Liver (tissue), 9 donors: ENCODE measurements around the gene SNCA. TPM values are rescaled to one million over a fixed set of nuclear protein-coding genes. Genes with fewer than 3 reads are reported as not detected.

Experiments
- DNase-seq: peaks from one replicate; pipeline ENCODE4 v3.0.0-alpha.2; 2017; ENCODE audit warnings: low spot score
- H3K27ac ChIP-seq, 2 donors: one replicate each; pipeline ENCODE4 v1.7.0; 2013; ENCODE audit warnings: inconsistent platforms in 2 of 2, low read length in 2 of 2, control low read depth in 1 of 2, low read depth in 1 of 2, mild to moderate bottlenecking in 1 of 2
- H3K27me3 ChIP-seq, 4 donors: one replicate each; pipeline versions ENCODE4 v1.6.1 to v1.7.0; 2013; ENCODE audit warnings: low read length in 3 of 4, inconsistent platforms in 1 of 4, mild to moderate bottlenecking in 1 of 4, moderate library complexity in 1 of 4; ENCODE audit not compliant: control insufficient read depth in 4 of 4, insufficient read depth in 4 of 4
- H3K36me3 ChIP-seq, 4 donors: one replicate each; pipeline versions ENCODE4 v1.6.1 to v1.7.0; 2013; ENCODE audit warnings: low read length in 3 of 4, mild to moderate bottlenecking in 3 of 4, low read depth in 1 of 4, moderate library complexity in 1 of 4; ENCODE audit not compliant: control insufficient read depth in 4 of 4, insufficient read depth in 3 of 4
- H3K4me1 ChIP-seq, 4 donors: one replicate each; pipeline versions ENCODE4 v1.6.1 to v1.7.0; 2013; ENCODE audit warnings: low read length in 3 of 4, mild to moderate bottlenecking in 3 of 4, moderate library complexity in 1 of 4; ENCODE audit not compliant: control insufficient read depth in 4 of 4, insufficient read depth in 4 of 4
- H3K4me3 ChIP-seq, 3 donors: one replicate each; pipeline versions ENCODE4 v1.6.1 to v1.7.0; 2013; ENCODE audit warnings: low read length in 3 of 3, control low read depth in 1 of 3, low read depth in 1 of 3, mild to moderate bottlenecking in 1 of 3
- H3K9ac ChIP-seq, 2 donors: one replicate each; pipeline ENCODE4 v1.7.0; 2013; ENCODE audit warnings: low read length in 2 of 2, mild to moderate bottlenecking in 2 of 2, moderate library complexity in 2 of 2, control low read depth in 1 of 2, low read depth in 1 of 2
- H3K9me3 ChIP-seq, 4 donors: one replicate each; pipeline versions ENCODE4 v1.6.1 to v1.7.0; 2013; ENCODE audit warnings: low read length in 3 of 4; ENCODE audit not compliant: control insufficient read depth in 4 of 4
- ATF3 ChIP-seq: IDR thresholded peaks from 2 replicates; pipeline ENCODE4 v1.6.1; 2016; ENCODE audit warnings: antibody characterized with exemption
- CTCF ChIP-seq: fragments of 150-350 bp; IDR thresholded peaks from 2 replicates; pipeline ENCODE4 v1.5.1; 2017; ENCODE audit warnings: improper control_type of control experiment, low read depth, low read length; ENCODE audit not compliant: missing input control
- EGR1 ChIP-seq, 2 donors: IDR thresholded peaks; 2 replicates each; pipeline ENCODE4 v1.6.1; 2016 to 2018; ENCODE audit warnings: antibody characterized with exemption in 2 of 2, low read depth in 2 of 2
- FOXA1 ChIP-seq: IDR thresholded peaks from 2 replicates; pipeline ENCODE4 v1.6.1; 2016; ENCODE audit warnings: antibody characterized with exemption
- GABPA ChIP-seq, 2 donors: IDR thresholded peaks in 1 of 2; conservative IDR thresholded peaks in 1 of 2; 2 replicates each; pipeline ENCODE4 v1.6.1; 2016; ENCODE audit warnings: antibody characterized with exemption in 2 of 2, mild to moderate bottlenecking in 1 of 2, moderate library complexity in 1 of 2
- HNF4A ChIP-seq, 2 donors: conservative IDR thresholded peaks; 2 replicates each; pipeline ENCODE4 v1.6.1; 2016; ENCODE audit warnings: antibody characterized with exemption in 2 of 2, mild to moderate bottlenecking in 2 of 2
- HNF4G ChIP-seq: IDR thresholded peaks from 2 replicates; pipeline ENCODE4 v1.6.1; 2016; ENCODE audit warnings: antibody characterized with exemption
- JUND ChIP-seq, 2 donors: IDR thresholded peaks; 2 replicates each; pipeline ENCODE4 v1.6.1; 2016; ENCODE audit warnings: antibody characterized with exemption in 2 of 2
- MAX ChIP-seq: IDR thresholded peaks from 2 replicates; pipeline ENCODE4 v1.6.1; 2016; ENCODE audit warnings: antibody characterized with exemption
- NR2F2 ChIP-seq: IDR thresholded peaks from 2 replicates; pipeline ENCODE4 v1.6.1; 2016; ENCODE audit warnings: antibody characterized with exemption
- REST ChIP-seq: IDR thresholded peaks from 2 replicates; pipeline ENCODE4 v1.6.1; 2016; ENCODE audit warnings: antibody characterized with exemption, mild to moderate bottlenecking
- SP1 ChIP-seq: IDR thresholded peaks from 2 replicates; pipeline ENCODE4 v1.6.1; 2018; ENCODE audit warnings: antibody characterized with exemption, mild to moderate bottlenecking
- TAF1 ChIP-seq: conservative IDR thresholded peaks from 2 replicates; pipeline ENCODE4 v1.6.1; 2016; ENCODE audit warnings: antibody characterized with exemption, mild to moderate bottlenecking
- YY1 ChIP-seq: IDR thresholded peaks from 2 replicates; pipeline ENCODE4 v1.6.1; 2016; ENCODE audit warnings: antibody characterized with exemption, mild to moderate bottlenecking
- ZBTB33 ChIP-seq: IDR thresholded peaks from 2 replicates; pipeline ENCODE4 v1.6.1; 2016; ENCODE audit warnings: antibody characterized with exemption
- WGBS: extraction: QIAGEN DNeasy Blood & Tissue Kit; methylation state at CpG from one replicate; pipeline ENCODE4 v1.1.7; 2013; 5-methylcytosine and 5-hydroxymethylcytosine counted together
- polyA plus RNA-seq, 2 donors: library from polyadenylated mRNA; stranded (reverse) in 1 of 2; unstranded in 1 of 2; fragments of 200-250 nt in 1 of 2; fragments of >200 nt in 1 of 2; fragmentation: Nextera tagmentation in 1 of 2; extraction: Ambion mirVana in 1 of 2; gene quantifications; one replicate each; pipeline versions ENCODE4 v1.2.1 to v1.2.3, GENCODE V29; 2013 to 2015
- total RNA-seq, 2 donors: library from RNA; depleted of rRNA; stranded (reverse); fragments of >200 nt; gene quantifications; one replicate each; pipeline ENCODE4 v1.2.3, GENCODE V29; 2014
- donor health status: healthy.
- donor health status: healthy.
- donor health status: healthy.
- donor health status: healthy.
- donor health status: healthy.

The SNCA gene
- total and polyA plus RNA-seq, 4 donors, result 0.44 to 292 (median 0.70) TPM

GRCh38 chr4:89765528-89765927 lies 71.4 kb downstream of the SNCA start:
- no peak overlapping the region for H3K27ac ChIP-seq
- no peak overlapping the region for H3K4me3 ChIP-seq
- no peaks in the 10 kb centered on the region for H3K4me1 ChIP-seq
- H3K9ac ChIP-seq, result no peak overlapping the region
- no peaks in the 10 kb centered on the region for H3K27me3 ChIP-seq
- TF ChIP-seq MAX (no peak), HNF4G (no peak), SP1 (no peak), ZBTB33 (no peak), YY1 (no peak)
- H3K36me3 ChIP-seq, result no peaks in the 10 kb centered on the region
- DNase-seq, result no peak
- no peaks in the 10 kb centered on the region for H3K9me3 ChIP-seq
- WGBS, result 38% methylated on average over 2 of the region's 2 CpGs

- Histone ChIP-seq H3K27me3 (no peaks in the 10 kb centered on the region), H3K9ac (no peak overlapping the region), H3K9me3 (no peaks in the 10 kb centered on the region), H3K4me1 (no peaks in the 10 kb centered on the region), H3K27ac (no peak overlapping the region), H3K4me3 (no peak overlapping the region), H3K36me3 (no peaks in the 10 kb centered on the region)
- DNase-seq, result no peak
- 59% methylated on average over 3 of the region's 3 CpGs for WGBS
- TF ChIP-seq ZBTB33 (no peak), JUND (IDR thresholded peaks at IDR 0.05) (no peak), NR2F2 (no peak), HNF4G (no peak), REST (no peak), CTCF (no peak), TAF1 (no peak), FOXA1 (no peak), GABPA (IDR thresholded peaks at IDR 0.05 in 1 of 2, conservative IDR thresholded peaks at IDR 0.05 in 1 of 2) (no peak), MAX (no peak), SP1 (no peak), HNF4A (conservative IDR thresholded peaks at IDR 0.05) (no peak), ATF3 (no peak), EGR1 (IDR thresholded peaks at IDR 0.05; ENCODE audit: low read depth in 2 of 2) (no peak)
These were observed 74.7 kb downstream of the SNCA start for GRCh38 chr4:89762311-89762710.
